ENCODE results near the gene ZFP3. TPM values are rescaled to one million over a fixed set of nuclear protein-coding genes. Genes with fewer than 3 reads are reported as not detected.
"Not testable (repeated sequence)": the region's sequence is repeated elsewhere in the genome, so short reads cannot be mapped to it uniquely, and the experiment has no call there.

ZFP3 gene
- total and polyA plus RNA-seq, 4 experiments from 2014 or later, result 0.52 to 13.0 (median 6.6) TPM

GRCh38 chr17:5129770-5130169 is 51.5 kb downstream of the ZFP3 start:
- intact Hi-C loops (cut with micrococcal nuclease); H3K9me3 Mint-ChIP-seq; H3K27me3 ChIP-seq (ENCODE audit: insufficient read depth, low read length); H3K36me3 Mint-ChIP-seq; H3K9me3 ChIP-seq (ENCODE audit: control insufficient read depth in 1 of 2, low read length in 2 of 2); H3K36me3 ChIP-seq (ENCODE audit: insufficient read depth, low read length); H3K4me3 Mint-ChIP-seq; H3K27ac ChIP-seq (ENCODE audit: low read depth, low read length); DNase-seq; H3K4me1 Mint-ChIP-seq; H3K4me3 ChIP-seq (ENCODE audit: low read length in 2 of 2); CTCF ChIA-PET (ENCODE audit: partially characterized antibody); H3K4me1 ChIP-seq (ENCODE audit: insufficient read depth, low read length); H3K27ac Mint-ChIP-seq; POLR2A ChIA-PET (ENCODE audit: partially characterized antibody): not testable (repeated sequence)
- H3K27me3 Mint-ChIP-seq, result peaks cover 8 to 20% of the 10 kb centered on the region in 2 donors

GRCh38 chr17:5130261-5130660 is 52.0 kb downstream of the ZFP3 start:
- H3K4me3 Mint-ChIP-seq; intact Hi-C loops (cut with micrococcal nuclease); H3K27me3 ChIP-seq (ENCODE audit: insufficient read depth, low read length); H3K27ac Mint-ChIP-seq; DNase-seq; H3K4me1 Mint-ChIP-seq; H3K4me1 ChIP-seq (ENCODE audit: insufficient read depth, low read length); POLR2A ChIA-PET (ENCODE audit: partially characterized antibody); H3K9me3 Mint-ChIP-seq; H3K36me3 Mint-ChIP-seq; H3K36me3 ChIP-seq (ENCODE audit: insufficient read depth, low read length); H3K4me3 ChIP-seq (ENCODE audit: low read length in 2 of 2); CTCF ChIA-PET (ENCODE audit: partially characterized antibody); H3K9me3 ChIP-seq (ENCODE audit: control insufficient read depth in 1 of 2, low read length in 2 of 2); H3K27ac ChIP-seq (ENCODE audit: low read depth, low read length): not testable (repeated sequence)
- H3K27me3 Mint-ChIP-seq, result peaks cover 5 to 17% of the 10 kb centered on the region in 2 donors

GRCh38 chr17:5130687-5131086 is 52.4 kb downstream of the ZFP3 start:
- H3K27ac ChIP-seq (ENCODE audit: low read depth, low read length); intact Hi-C loops (cut with micrococcal nuclease); DNase-seq; H3K36me3 ChIP-seq (ENCODE audit: insufficient read depth, low read length); H3K9me3 ChIP-seq (ENCODE audit: control insufficient read depth in 1 of 2, low read length in 2 of 2); H3K4me3 Mint-ChIP-seq; H3K36me3 Mint-ChIP-seq; H3K27ac Mint-ChIP-seq; CTCF ChIA-PET (ENCODE audit: partially characterized antibody); H3K4me1 ChIP-seq (ENCODE audit: insufficient read depth, low read length); H3K4me1 Mint-ChIP-seq; H3K4me3 ChIP-seq (ENCODE audit: low read length in 2 of 2); H3K9me3 Mint-ChIP-seq; H3K27me3 ChIP-seq (ENCODE audit: insufficient read depth, low read length): not testable (repeated sequence)
- H3K27me3 Mint-ChIP-seq, result peaks cover 5 to 17% of the 10 kb centered on the region in 2 donors
- POLR2A ChIA-PET (ENCODE audit: partially characterized antibody), result interaction anchor here (0.5 kb wide), 1 partner anchor 69 kb away, joined by 3 read pairs; no protein-coding TSS in a partner anchor

- Mint-ChIP-seq H3K27ac (peak overlapping the region in 1 of 7 donors; percentile 57), H3K27me3 (peaks cover 5 to 15% of the 10 kb centered on the region in 2 donors), H3K4me1 (peaks cover 0 to 4% (median 0%) of the 10 kb centered on the region in 4 donors), H3K9me3 (no peaks in the 10 kb centered on the region), H3K36me3 (no peaks in the 10 kb centered on the region), H3K4me3 (no peak overlapping the region)
- H3K4me1 ChIP-seq (ENCODE audit: insufficient read depth, low read length), result no peaks in the 10 kb centered on the region
- no peaks in the 10 kb centered on the region for H3K27me3 ChIP-seq (ENCODE audit: insufficient read depth, low read length)
- ChIA-PET CTCF (ENCODE audit: partially characterized antibody) (no interaction called here), POLR2A (ENCODE audit: partially characterized antibody) (interaction anchor here (0.5 kb wide), 1 partner anchor 68 kb away, joined by 3 read pairs; no protein-coding TSS in a partner anchor)
- no peaks in the 10 kb centered on the region for H3K36me3 ChIP-seq (ENCODE audit: insufficient read depth, low read length)
- H3K27ac ChIP-seq (ENCODE audit: low read depth, low read length), result no peak overlapping the region
- intact Hi-C loops (cut with micrococcal nuclease), result no loop called here
- no peak overlapping the region for H3K4me3 ChIP-seq (ENCODE audit: low read length in 2 of 2)
- DNase-seq, result no peak
- H3K9me3 ChIP-seq (ENCODE audit: control insufficient read depth in 1 of 2, low read length in 2 of 2), result no peaks in the 10 kb centered on the region
Observed at GRCh38 chr17:5131146-5131715, 53.0 kb downstream of the ZFP3 start.

GRCh38 chr17:5131799-5132502 is 53.7 kb downstream of the ZFP3 start:
- DNase-seq; CTCF ChIA-PET (ENCODE audit: partially characterized antibody); intact Hi-C loops (cut with micrococcal nuclease); H3K9me3 ChIP-seq (ENCODE audit: control insufficient read depth in 1 of 2, low read length in 2 of 2); H3K27me3 ChIP-seq (ENCODE audit: insufficient read depth, low read length); POLR2A ChIA-PET (ENCODE audit: partially characterized antibody); H3K27ac ChIP-seq (ENCODE audit: low read depth, low read length); H3K4me1 ChIP-seq (ENCODE audit: insufficient read depth, low read length); H3K4me1 Mint-ChIP-seq; H3K4me3 Mint-ChIP-seq; H3K27ac Mint-ChIP-seq; H3K36me3 ChIP-seq (ENCODE audit: insufficient read depth, low read length); H3K9me3 Mint-ChIP-seq; H3K4me3 ChIP-seq (ENCODE audit: low read length in 2 of 2); H3K36me3 Mint-ChIP-seq: not testable (repeated sequence)
- H3K27me3 Mint-ChIP-seq, result peaks cover 5 to 12% of the 10 kb centered on the region in 2 donors

- H3K27me3 ChIP-seq (ENCODE audit: insufficient read depth, low read length); H3K4me1 Mint-ChIP-seq; H3K27ac ChIP-seq (ENCODE audit: low read depth, low read length); H3K4me1 ChIP-seq (ENCODE audit: insufficient read depth, low read length); H3K9me3 ChIP-seq (ENCODE audit: control insufficient read depth in 1 of 2, low read length in 2 of 2); H3K36me3 ChIP-seq (ENCODE audit: insufficient read depth, low read length); CTCF ChIA-PET (ENCODE audit: partially characterized antibody); H3K27me3 Mint-ChIP-seq; H3K27ac Mint-ChIP-seq; H3K9me3 Mint-ChIP-seq; H3K4me3 ChIP-seq (ENCODE audit: low read length in 2 of 2); DNase-seq; H3K36me3 Mint-ChIP-seq; intact Hi-C loops (cut with micrococcal nuclease); H3K4me3 Mint-ChIP-seq; POLR2A ChIA-PET (ENCODE audit: partially characterized antibody): not testable (repeated sequence)
Observed at GRCh38 chr17:5132503-5133225, 54.4 kb downstream of the ZFP3 start.

- Histone ChIP-seq H3K27me3 (ENCODE audit: insufficient read depth, low read length) (no peaks in the 10 kb centered on the region), H3K9me3 (ENCODE audit: control insufficient read depth in 1 of 2, low read length in 2 of 2) (no peaks in the 10 kb centered on the region), H3K4me1 (ENCODE audit: insufficient read depth, low read length) (no peaks in the 10 kb centered on the region), H3K27ac (ENCODE audit: low read depth, low read length) (no peak overlapping the region), H3K4me3 (ENCODE audit: low read length in 2 of 2) (no peak overlapping the region), H3K36me3 (ENCODE audit: insufficient read depth, low read length) (no peaks in the 10 kb centered on the region)
- Mint-ChIP-seq H3K4me3 (no peak overlapping the region), H3K9me3 (no peaks in the 10 kb centered on the region), H3K4me1 (peaks cover 0 to 4% (median 0%) of the 10 kb centered on the region in 4 donors), H3K27me3 (peaks cover 1 to 3% of the 10 kb centered on the region in 2 donors), H3K36me3 (no peaks in the 10 kb centered on the region), H3K27ac (no peak overlapping the region)
- intact Hi-C loops (cut with micrococcal nuclease), result no loop called here
- ChIA-PET POLR2A (ENCODE audit: partially characterized antibody) (no interaction called here), CTCF (ENCODE audit: partially characterized antibody) (no interaction called here)
- DNase-seq, result no peak
Observed at GRCh38 chr17:5133311-5133710, 55.0 kb downstream of the ZFP3 start.
